Hepatocyte (in vitro differentiated cells): Measurements from ENCODE around the gene EML4. TPM values are rescaled to one million over a fixed set of nuclear protein-coding genes. Genes with fewer than 3 reads are reported as not detected.

Experiments used
- DNase-seq: peaks from one replicate; pipeline ENCODE4 v3.0.0-alpha.2; 2016; ENCODE audit warnings: low spot score
- H2AFZ ChIP-seq: fragments of 200-600 bp; sonication (generic); 2 replicates; pipeline ENCODE4 v1.6.0; 2016; ENCODE audit warnings: antibody characterized with exemption, mild to moderate bottlenecking
- H3K27ac ChIP-seq: fragments of 200-600 bp; sonication (generic); 2 replicates; pipeline ENCODE4 v1.5.1; 2016; ENCODE audit warnings: mild to moderate bottlenecking
- H3K27me3 ChIP-seq: fragments of 200-600 bp; sonication (generic); 2 replicates; pipeline ENCODE4 v1.6.1; 2016
- H3K36me3 ChIP-seq: fragments of 200-600 bp; sonication (generic); replicated peaks from 2 replicates; pipeline ENCODE4 v1.5.1; 2016; ENCODE audit warnings: low read depth; ENCODE audit not compliant: insufficient read depth
- H3K4me1 ChIP-seq: fragments of 200-600 bp; sonication (generic); 2 replicates; pipeline ENCODE4 v1.5.1; 2016; ENCODE audit warnings: mild to moderate bottlenecking, moderate library complexity; ENCODE audit not compliant: insufficient read depth
- H3K4me2 ChIP-seq: fragments of 200-600 bp; sonication (generic); 2 replicates; pipeline ENCODE4 v1.6.0; 2016
- H3K4me3 ChIP-seq: fragments of 200-600 bp; sonication (generic); 2 replicates; pipeline ENCODE4 v1.5.1; 2016; ENCODE audit warnings: mild to moderate bottlenecking
- H3K79me2 ChIP-seq: fragments of 200-600 bp; sonication (generic); 2 replicates; pipeline ENCODE4 v1.6.0; 2017; ENCODE audit warnings: mild to moderate bottlenecking
- H3K9me2 ChIP-seq: fragments of 200-600 bp; sonication (generic); replicated peaks from 2 replicates; pipeline ENCODE4 v1.6.0; 2017; ENCODE audit warnings: mild to moderate bottlenecking; ENCODE audit not compliant: insufficient read depth
- H3K9me3 ChIP-seq: fragments of 200-600 bp; sonication (generic); 2 replicates; pipeline ENCODE4 v1.5.1; 2016; ENCODE audit warnings: low read depth, mild to moderate bottlenecking
- H4K20me1 ChIP-seq: fragments of 200-600 bp; sonication (generic); 2 replicates; pipeline ENCODE4 v1.6.0; 2016; ENCODE audit warnings: mild to moderate bottlenecking; ENCODE audit not compliant: insufficient read depth, poor library complexity, severe bottlenecking
- CTCF ChIP-seq: fragments of 200-600 bp; sonication (generic); IDR thresholded peaks from 2 replicates; pipeline ENCODE4 v1.5.1; 2016; ENCODE audit warnings: antibody characterized with exemption, mild to moderate bottlenecking; ENCODE audit not compliant: poor library complexity
- EZH2 ChIP-seq: fragments of 200-600 bp; sonication (generic); IDR thresholded peaks from 2 replicates; pipeline ENCODE4 v1.6.1; 2016; ENCODE audit warnings: antibody characterized with exemption, mild to moderate bottlenecking, borderline replicate concordance
- EZH2phosphoT487 ChIP-seq: fragments of 200-600 bp; sonication (generic); IDR thresholded peaks from one replicate; pipeline ENCODE4 v1.6.1; 2018; ENCODE audit warnings: antibody characterized with exemption, mild to moderate bottlenecking, low read depth, moderate library complexity; ENCODE audit not compliant: unreplicated experiment, severe bottlenecking
- WGBS: methylation state at CpG from one replicate; pipeline ENCODE4 v1.1.6; 2016; ENCODE audit warnings: low lambda C conversion rate; ENCODE audit errors: missing lambda C conversion rate; 5-methylcytosine and 5-hydroxymethylcytosine counted together
- polyA plus RNA-seq: library from polyadenylated mRNA; unstranded; fragments of >200 nt; fragmentation: Nextera tagmentation; extraction: Ambion mirVana; gene quantifications from 2 replicates; pipeline ENCODE4 v1.2.1, GENCODE V29; 2016
- total RNA-seq: library from RNA; depleted of rRNA; stranded (reverse); fragments of >200 nt; gene quantifications from 2 replicates; pipeline ENCODE4 v1.2.3, GENCODE V29; 2014

EML4 gene
- total and polyA plus RNA-seq, 2 experiments from 2014 or later: 49.9 to 86.8 TPM

GRCh38 chr2:42197792-42198191 lies 28.6 kb downstream of the EML4 start:
- WGBS: 46% methylated on average over 1 of the region's 1 CpG
- H3K36me3 ChIP-seq: no peaks in the 10 kb centered on the region
- no peak for TF ChIP-seq EZH2phosphoT487
- no peak for TF ChIP-seq CTCF
- no peak for TF ChIP-seq EZH2
- no peak overlapping the region for H3K27ac ChIP-seq
- no peaks in the 10 kb centered on the region for H3K9me2 ChIP-seq
- no peaks in the 10 kb centered on the region for H4K20me1 ChIP-seq
- H3K79me2 ChIP-seq: peaks cover 87% of the 10 kb centered on the region
- H3K4me3 ChIP-seq: no peak overlapping the region
- DNase-seq: no peak
- no peak overlapping the region for H3K4me2 ChIP-seq
- H3K27me3 ChIP-seq: no peaks in the 10 kb centered on the region
- no peaks in the 10 kb centered on the region for H3K9me3 ChIP-seq
- H2AFZ ChIP-seq: no peak overlapping the region
- H3K4me1 ChIP-seq: peaks cover 29% of the 10 kb centered on the region

GRCh38 chr2:42198466-42198865 lies 29.3 kb downstream of the EML4 start:
- no peak overlapping the region for H3K4me2 ChIP-seq
- H3K27me3 ChIP-seq: no peaks in the 10 kb centered on the region
- peaks cover 87% of the 10 kb centered on the region for H3K79me2 ChIP-seq
- TF ChIP-seq CTCF (no peak), EZH2 (no peak), EZH2phosphoT487 (no peak)
- no peaks in the 10 kb centered on the region for H4K20me1 ChIP-seq
- H3K27ac ChIP-seq: no peak overlapping the region
- no peaks in the 10 kb centered on the region for H3K9me2 ChIP-seq
- no peak overlapping the region for H2AFZ ChIP-seq
- no peaks in the 10 kb centered on the region for H3K36me3 ChIP-seq
- no peak overlapping the region for H3K4me3 ChIP-seq
- no peak for DNase-seq
- no peaks in the 10 kb centered on the region for H3K9me3 ChIP-seq
- H3K4me1 ChIP-seq: peaks cover 23% of the 10 kb centered on the region

GRCh38 chr2:42199002-42199401 lies 29.8 kb downstream of the EML4 start:
- H3K4me1 ChIP-seq: peaks cover 17% of the 10 kb centered on the region
- H3K4me2 ChIP-seq: no peak overlapping the region
- peaks cover 87% of the 10 kb centered on the region for H3K79me2 ChIP-seq

More at GRCh38 chr2:42199002-42199401, 29.8 kb downstream of the EML4 start:
- H4K20me1 ChIP-seq: peaks cover 2% of the 10 kb centered on the region
- TF ChIP-seq EZH2 (no peak), CTCF (no peak), EZH2phosphoT487 (no peak)
- DNase-seq: no peak
- H3K27me3 ChIP-seq: no peaks in the 10 kb centered on the region
- no peaks in the 10 kb centered on the region for H3K9me2 ChIP-seq
- H3K27ac ChIP-seq: no peak overlapping the region
- H2AFZ ChIP-seq: no peak overlapping the region
- H3K9me3 ChIP-seq: no peaks in the 10 kb centered on the region
- no peak overlapping the region for H3K4me3 ChIP-seq
- no peaks in the 10 kb centered on the region for H3K36me3 ChIP-seq
- WGBS: 80% methylated on average over 2 of the region's 2 CpGs
